Mesenchymal stem cell (in vitro differentiated cells and primary cell): Measurements from ENCODE around the gene BOC.
A peak's percentile ranks its signal among the peaks of the same experiment; 100 is the strongest.

ENCODE experiments used
- DNase-seq: peaks from one replicate; pipeline ENCODE4 v3.0.0-alpha.2; 2013
- H2AFZ ChIP-seq: one replicate; pipeline ENCODE4 v1.6.1; 2013; ENCODE audit warnings: low read depth, mild to moderate bottlenecking, control low read depth, inconsistent platforms, low read length, moderate library complexity
- H2AK5ac ChIP-seq: 2 replicates; pipeline ENCODE4 v1.6.1; 2013; ENCODE audit warnings: low read length, moderate library complexity, mild to moderate bottlenecking, inconsistent platforms; ENCODE audit not compliant: severe bottlenecking
- H2BK120ac ChIP-seq: one replicate; pipeline ENCODE4 v1.6.1; 2013; ENCODE audit warnings: low read depth, mild to moderate bottlenecking, inconsistent platforms, low read length, moderate library complexity
- H2BK12ac ChIP-seq, 2 experiments: one replicate each; pipeline ENCODE4 v1.6.1; 2013; ENCODE audit warnings: inconsistent platforms in 2 of 2, low read length in 2 of 2, mild to moderate bottlenecking in 2 of 2, moderate library complexity in 2 of 2, control low read depth in 1 of 2
- H2BK15ac ChIP-seq: one replicate; pipeline ENCODE4 v1.6.1; 2013; ENCODE audit warnings: mild to moderate bottlenecking, low read depth, inconsistent platforms; ENCODE audit not compliant: poor library complexity, severe bottlenecking
- H2BK5ac ChIP-seq: 2 replicates; pipeline ENCODE4 v1.6.1; 2013; ENCODE audit warnings: low read depth, mild to moderate bottlenecking, low read length, control low read depth, inconsistent platforms; ENCODE audit not compliant: poor library complexity, severe bottlenecking
- H3K14ac ChIP-seq, 2 experiments: one replicate each; pipeline ENCODE4 v1.6.1; 2013; ENCODE audit warnings: inconsistent platforms in 2 of 2, low read length in 2 of 2, control low read depth in 1 of 2, mild to moderate bottlenecking in 1 of 2, moderate library complexity in 1 of 2
- H3K18ac ChIP-seq, 2 experiments: one replicate each; pipeline ENCODE4 v1.6.1; 2013; ENCODE audit warnings: inconsistent platforms in 2 of 2, low read length in 2 of 2, control low read depth in 1 of 2, low read depth in 1 of 2, mild to moderate bottlenecking in 1 of 2
- H3K23ac ChIP-seq, 2 experiments: one replicate each; pipeline ENCODE4 v1.6.1; 2013; ENCODE audit warnings: inconsistent platforms in 2 of 2, low read length in 2 of 2, mild to moderate bottlenecking in 2 of 2, moderate library complexity in 2 of 2, control low read depth in 1 of 2
- H3K27ac ChIP-seq: 2 replicates; pipeline ENCODE4 v1.5.1; 2013; ENCODE audit warnings: mild to moderate bottlenecking, moderate library complexity, low read length, control low read depth, inconsistent platforms; ENCODE audit not compliant: poor library complexity, severe bottlenecking
- H3K27me3 ChIP-seq, 2 experiments: 2 replicates each; pipeline versions ENCODE4 v1.6.1 to v1.7.0; 2013; ENCODE audit warnings: low read length in 2 of 2, mild to moderate bottlenecking in 2 of 2, moderate library complexity in 2 of 2, control low read depth in 1 of 2, inconsistent platforms in 1 of 2; ENCODE audit not compliant: control insufficient read depth in 1 of 2, insufficient read depth in 1 of 2
- H3K36me3 ChIP-seq, 2 experiments: 2 replicates each; pipeline versions ENCODE4 v1.6.1 to v1.7.0; 2013; ENCODE audit warnings: low read length in 2 of 2, control low read depth in 1 of 2, inconsistent platforms in 1 of 2, low read depth in 1 of 2, mild to moderate bottlenecking in 1 of 2; ENCODE audit not compliant: insufficient read depth in 2 of 2, control insufficient read depth in 1 of 2
- H3K4ac ChIP-seq, 2 experiments: one replicate each; pipeline ENCODE4 v1.6.1; 2013; ENCODE audit warnings: inconsistent platforms in 2 of 2, low read length in 2 of 2, mild to moderate bottlenecking in 2 of 2, moderate library complexity in 2 of 2, control low read depth in 1 of 2, low read depth in 1 of 2
- H3K4me1 ChIP-seq: 2 replicates; pipeline ENCODE4 v1.6.1; 2013; ENCODE audit warnings: low read depth, low read length, control low read depth; ENCODE audit not compliant: control insufficient read depth, insufficient read depth
- H3K4me2 ChIP-seq: 2 replicates; pipeline ENCODE4 v1.6.1; 2013; ENCODE audit warnings: low read length, mild to moderate bottlenecking, inconsistent platforms; ENCODE audit not compliant: poor library complexity, severe bottlenecking
- H3K4me3 ChIP-seq, 2 experiments: 2 replicates each; pipeline versions ENCODE4 v1.5.1 to v1.7.0; 2013; ENCODE audit warnings: low read length in 2 of 2, mild to moderate bottlenecking in 2 of 2, control low read depth in 1 of 2, low read depth in 1 of 2; ENCODE audit not compliant: insufficient read depth in 1 of 2
- H3K79me1 ChIP-seq: replicated peaks from 2 replicates; pipeline ENCODE4 v1.6.1; 2013; ENCODE audit warnings: mild to moderate bottlenecking, control low read depth, low read length, inconsistent platforms; ENCODE audit not compliant: poor library complexity, severe bottlenecking
- H3K9ac ChIP-seq: 2 replicates; pipeline ENCODE4 v1.7.0; 2013; ENCODE audit warnings: mild to moderate bottlenecking, low read length, moderate library complexity
- H3K9me3 ChIP-seq: 2 replicates; pipeline ENCODE4 v1.7.0; 2013; ENCODE audit warnings: mild to moderate bottlenecking, low read length; ENCODE audit not compliant: control insufficient read depth
- H4K8ac ChIP-seq: one replicate; pipeline ENCODE4 v1.6.1; 2013; ENCODE audit warnings: inconsistent platforms, mild to moderate bottlenecking, low read length, moderate library complexity
- H4K91ac ChIP-seq: one replicate; pipeline ENCODE4 v1.6.1; 2013; ENCODE audit warnings: mild to moderate bottlenecking, low read length, inconsistent platforms
- WGBS: methylation state at CpG from one replicate; pipeline ENCODE4 v1.1.7; 2013; ENCODE audit warnings: mixed read lengths; 5-methylcytosine and 5-hydroxymethylcytosine counted together

The BOC gene

GRCh38 chr3:113218011-113218680 lies 6.8 kb downstream of the BOC start:
- Histone ChIP-seq H2BK15ac (no peak overlapping the region), H2AFZ (no peak overlapping the region), H3K4me1 (peaks cover 2% of the 10 kb centered on the region), H3K23ac (no peak overlapping the region), H2BK120ac (no peak overlapping the region), H3K4ac (no peak overlapping the region), H4K91ac (no peak overlapping the region), H2BK5ac (no peak overlapping the region), H3K9me3 (no peaks in the 10 kb centered on the region), H2BK12ac (no peak overlapping the region), H3K14ac (no peak overlapping the region), H3K27ac (no peak overlapping the region), H3K4me2 (no peak overlapping the region), H3K9ac (no peak overlapping the region), H3K79me1 (peaks cover 24% of the 10 kb centered on the region), H3K36me3 (peaks cover 25 to 63% of the 10 kb centered on the region in 2 experiments), H3K18ac (no peak overlapping the region), H2AK5ac (no peak overlapping the region), H3K27me3 (no peaks in the 10 kb centered on the region), H3K4me3 (no peak overlapping the region), H4K8ac (no peak overlapping the region)
- DNase-seq: no peak
- WGBS: 91% methylated on average over 7 of the region's 10 CpGs

- H3K4me2 ChIP-seq: no peak overlapping the region
- H3K79me1 ChIP-seq: peaks cover 23% of the 10 kb centered on the region
- no peak overlapping the region for H3K9ac ChIP-seq
- H4K8ac ChIP-seq: no peak overlapping the region
- H3K9me3 ChIP-seq: no peaks in the 10 kb centered on the region
- H3K14ac ChIP-seq: no peak overlapping the region
- peaks cover 1% of the 10 kb centered on the region for H3K4me1 ChIP-seq
- 95% methylated on average over 1 of the region's 1 CpG for WGBS
- H2BK15ac ChIP-seq: no peak overlapping the region
- H4K91ac ChIP-seq: no peak overlapping the region
- peaks cover 26 to 67% of the 10 kb centered on the region in 2 experiments for H3K36me3 ChIP-seq
- H3K23ac ChIP-seq: no peak overlapping the region
- H2BK5ac ChIP-seq: no peak overlapping the region
- no peak overlapping the region for H2AFZ ChIP-seq
- H3K4me3 ChIP-seq: no peak overlapping the region
- H3K27me3 ChIP-seq: no peaks in the 10 kb centered on the region
- no peak overlapping the region for H3K4ac ChIP-seq
- no peak overlapping the region for H3K18ac ChIP-seq
- no peak overlapping the region for H3K27ac ChIP-seq
- DNase-seq: no peak
- no peak overlapping the region for H2BK12ac ChIP-seq
- H2BK120ac ChIP-seq: no peak overlapping the region
- H2AK5ac ChIP-seq: no peak overlapping the region
Observed at GRCh38 chr3:113218681-113219045, 7.3 kb downstream of the BOC start.

GRCh38 chr3:113219605-113220300 lies 8.4 kb downstream of the BOC start:
- Histone ChIP-seq H3K36me3 (peaks cover 36 to 76% of the 10 kb centered on the region in 2 experiments), H4K91ac (no peak overlapping the region), H2AFZ (no peak overlapping the region), H3K79me1 (peaks cover 29% of the 10 kb centered on the region), H3K23ac (peak overlapping the region in 1 of 2 experiments; percentile 42), H2BK15ac (peak overlapping the region; percentile 32), H3K4me3 (no peak overlapping the region), H3K9ac (no peak overlapping the region), H3K27ac (no peak overlapping the region), H2BK12ac (no peak overlapping the region), H3K9me3 (no peaks in the 10 kb centered on the region), H3K18ac (no peak overlapping the region), H3K4ac (no peak overlapping the region), H3K27me3 (no peaks in the 10 kb centered on the region), H3K4me1 (no peaks in the 10 kb centered on the region), H3K14ac (no peak overlapping the region), H2BK5ac (no peak overlapping the region), H2BK120ac (no peak overlapping the region), H2AK5ac (no peak overlapping the region), H4K8ac (no peak overlapping the region), H3K4me2 (no peak overlapping the region)
- DNase-seq: no peak
- 77% methylated on average over 6 of the region's 6 CpGs for WGBS

GRCh38 chr3:113220721-113221120 lies 9.4 kb downstream of the BOC start:
- H3K14ac ChIP-seq: no peak overlapping the region
- DNase-seq: no peak
- no peak overlapping the region for H3K4me2 ChIP-seq
- H2AFZ ChIP-seq: no peak overlapping the region
- peak overlapping the region; percentile 35 for H2BK15ac ChIP-seq
- no peak overlapping the region for H3K4me3 ChIP-seq
- peaks cover 32% of the 10 kb centered on the region for H3K79me1 ChIP-seq
- no peak overlapping the region for H3K23ac ChIP-seq
- no peaks in the 10 kb centered on the region for H3K27me3 ChIP-seq
- H4K91ac ChIP-seq: no peak overlapping the region
- no peak overlapping the region for H2BK12ac ChIP-seq
- no peak overlapping the region for H3K4ac ChIP-seq
- 89% methylated on average over 5 of the region's 5 CpGs for WGBS
- no peak overlapping the region for H3K9ac ChIP-seq
- H3K4me1 ChIP-seq: no peaks in the 10 kb centered on the region
- H3K36me3 ChIP-seq: peaks cover 36 to 82% of the 10 kb centered on the region in 2 experiments
- no peak overlapping the region for H2BK5ac ChIP-seq
- no peak overlapping the region for H4K8ac ChIP-seq
- no peak overlapping the region for H3K18ac ChIP-seq
- no peak overlapping the region for H2AK5ac ChIP-seq
- H3K27ac ChIP-seq: no peak overlapping the region
- no peaks in the 10 kb centered on the region for H3K9me3 ChIP-seq
- no peak overlapping the region for H2BK120ac ChIP-seq
